Measurements from ENCODE around the gene MRPL58. TPM values are rescaled to one million over a fixed set of nuclear protein-coding genes. Genes with fewer than 3 reads are reported as not detected.

Gene MRPL58
- total RNA-seq, 4 donors from 2014 or later, result 1.00 to 41.3 (median 37.4) TPM; not detected in 1

- no peak overlapping the region for H3K27ac ChIP-seq
- in situ Hi-C loops (cut with MboI; ENCODE audit: low pct_ligation_motif_present in 1 of 4, low pct_unique_long_range_greater_than_20kb in 1 of 4, low sequenced_read_pairs in 3 of 4) (no loop called here), intact Hi-C loops (cut with DNase I; ENCODE audit: low total_unique reads) (no loop called here)
- no peaks in the 10 kb centered on the region for H3K27me3 ChIP-seq
- no peaks in the 10 kb centered on the region for H3K36me3 ChIP-seq
- no peaks in the 10 kb centered on the region for H3K9me3 ChIP-seq
- no peak for DNase-seq
- peaks cover 9 to 33% (median 28%) of the 10 kb centered on the region in 4 donors for H3K4me1 ChIP-seq
- no peak overlapping the region for H3K4me3 ChIP-seq
- 75 to 90% methylated on average over 2 to 8 of the region's 8 CpGs for WGBS, 2 donors (ENCODE audit: low coverage in 1 of 2)
- TF ChIP-seq CTCF (IDR thresholded peaks at IDR 0.05) (no peak), EP300 (IDR thresholded peaks at IDR 0.05; ENCODE audit: low read depth) (no peak), POLR2AphosphoS5 (IDR thresholded peaks at IDR 0.05) (no peak), POLR2A (IDR thresholded peaks at IDR 0.05) (no peak)
Measured at GRCh38 chr17:75030161-75030560, 17.7 kb downstream of the MRPL58 start.

- TF ChIP-seq POLR2AphosphoS5 (IDR thresholded peaks at IDR 0.05), result no peak
- Histone ChIP-seq H3K9me3 (no peaks in the 10 kb centered on the region), H3K4me1 (peaks cover 24 to 52% (median 47%) of the 10 kb centered on the region in 4 donors), H3K4me3 (peak overlapping the region in 2 of 4 donors; percentile 13 to 62), H3K36me3 (no peaks in the 10 kb centered on the region), H3K27me3 (no peaks in the 10 kb centered on the region), H3K27ac (peak overlapping the region; percentile 64 to 98 (median 88))
- peak; percentile 74 for DNase-seq
- 6 to 18% methylated on average over 4 to 10 of the region's 10 CpGs for WGBS, 2 donors (ENCODE audit: low coverage in 1 of 2)
- intact Hi-C loops (cut with DNase I; ENCODE audit: low total_unique reads) (no loop called here), in situ Hi-C loops (cut with MboI; ENCODE audit: low pct_ligation_motif_present in 1 of 4, low pct_unique_long_range_greater_than_20kb in 1 of 4, low sequenced_read_pairs in 3 of 4) (no loop called here)
Measured at GRCh38 chr17:75031972-75032719, 19.7 kb downstream of the MRPL58 start.

GRCh38 chr17:75032720-75033280, 20.3 kb downstream of the MRPL58 start:
- H3K27me3 ChIP-seq, result no peaks in the 10 kb centered on the region
- H3K9me3 ChIP-seq, result no peaks in the 10 kb centered on the region
- H3K4me3 ChIP-seq, result peak overlapping the region in 3 of 4 donors; percentile 13 to 62 (median 46)
- peak overlapping the region; percentile 64 to 98 (median 88) for H3K27ac ChIP-seq
- DNase-seq, result no peak
- no peak for TF ChIP-seq POLR2AphosphoS5 (IDR thresholded peaks at IDR 0.05)
- no peak for TF ChIP-seq POLR2A (IDR thresholded peaks at IDR 0.05)
- no peak for TF ChIP-seq CTCF (IDR thresholded peaks at IDR 0.05)
- no peak for TF ChIP-seq EP300 (IDR thresholded peaks at IDR 0.05; ENCODE audit: low read depth)
- intact Hi-C loops (cut with DNase I; ENCODE audit: low total_unique reads) (no loop called here), in situ Hi-C loops (cut with MboI; ENCODE audit: low pct_ligation_motif_present in 1 of 4, low pct_unique_long_range_greater_than_20kb in 1 of 4, low sequenced_read_pairs in 3 of 4) (no loop called here)
- H3K36me3 ChIP-seq, result no peaks in the 10 kb centered on the region
- WGBS, 2 donors (ENCODE audit: low coverage in 1 of 2), result 2 to 6% methylated on average over 9 to 13 of the region's 13 CpGs
- peaks cover 24 to 52% (median 47%) of the 10 kb centered on the region in 4 donors for H3K4me1 ChIP-seq

- peak; percentile 93 for DNase-seq
- TF ChIP-seq POLR2AphosphoS5 (IDR thresholded peaks at IDR 0.05) (peak in 2 of 3 donors; percentile 27 to 58), EP300 (IDR thresholded peaks at IDR 0.05; ENCODE audit: low read depth) (no peak), POLR2A (IDR thresholded peaks at IDR 0.05) (no peak)
- WGBS, 2 donors (ENCODE audit: low coverage in 1 of 2), result 1% methylated on average over 36 of the region's 36 CpGs; no CpG with 5 or more reads in 1 of the 2 donors
- Histone ChIP-seq H3K9me3 (no peaks in the 10 kb centered on the region), H3K4me1 (peaks cover 24 to 52% (median 47%) of the 10 kb centered on the region in 4 donors), H3K4me3 (peak overlapping the region; percentile 31 to 62 (median 50)), H3K36me3 (peaks cover 0 to 6% (median 3%) of the 10 kb centered on the region in 4 donors), H3K27me3 (no peaks in the 10 kb centered on the region), H3K27ac (peak overlapping the region; percentile 86 to 98 (median 91))
- intact Hi-C loops (cut with DNase I; ENCODE audit: low total_unique reads), result no loop called here
- in situ Hi-C loops (cut with MboI; ENCODE audit: low pct_ligation_motif_present in 1 of 4, low pct_unique_long_range_greater_than_20kb in 1 of 4, low sequenced_read_pairs in 3 of 4), result no loop called here
Measured at GRCh38 chr17:75033346-75034235, 21.1 kb downstream of the MRPL58 start.

All from transverse colon (tissue), 4 donors.